ENCODE data around the gene RWDD4. TPM values are rescaled to one million over a fixed set of nuclear protein-coding genes. Genes with fewer than 3 reads are reported as not detected.

RWDD4 gene
- total RNA-seq, 2 donors from 2014 or later, result 20.3 to 23.7 TPM

- no peaks in the 10 kb centered on the region for H3K4me1 ChIP-seq (ENCODE audit: control insufficient read depth, insufficient read depth, low read length)
- 88 to 89% methylated on average over 19 to 20 of the region's 20 CpGs for WGBS, 2 experiments (ENCODE audit: insufficient coverage in 1 of 2, insufficient read length in 1 of 2)
- no peak overlapping the region for H3K4me3 ChIP-seq (ENCODE audit: low read length)
- no peak overlapping the region for H3K27ac ChIP-seq (ENCODE audit: low read depth, low read length)
- H3K4me3 Mint-ChIP-seq, result no peak overlapping the region
- no peaks in the 10 kb centered on the region for H3K36me3 Mint-ChIP-seq (ENCODE audit: low read depth)
- H3K27me3 Mint-ChIP-seq (ENCODE audit: insufficient read depth), result peaks cover 10% of the 10 kb centered on the region
- H3K36me3 ChIP-seq (ENCODE audit: control insufficient read depth, insufficient read depth, low read length), result no peaks in the 10 kb centered on the region
- H3K4me1 Mint-ChIP-seq, result peaks cover 8% of the 10 kb centered on the region
- DNase-seq, result no peak
- H3K27ac Mint-ChIP-seq, result no peak overlapping the region
- H3K9me3 ChIP-seq (ENCODE audit: control insufficient read depth, low read length), result no peaks in the 10 kb centered on the region
- H3K9ac ChIP-seq (ENCODE audit: extremely low read depth, low read length, poor library complexity, severe bottlenecking), result no peak overlapping the region
- TF ChIP-seq CTCF (conservative IDR thresholded peaks at IDR 0.05), result no peak
- H3K9me3 Mint-ChIP-seq, result peaks cover 7% of the 10 kb centered on the region
- no peaks in the 10 kb centered on the region for H3K27me3 ChIP-seq (ENCODE audit: control insufficient read depth, insufficient read depth, low read length, poor library complexity, severe bottlenecking)
These were observed 46.4 kb downstream of the RWDD4 start for GRCh38 chr4:183612329-183613250.

GRCh38 chr4:183611210-183611830, 47.7 kb downstream of the RWDD4 start:
- Histone ChIP-seq H3K27me3 (ENCODE audit: control insufficient read depth, insufficient read depth, low read length, poor library complexity, severe bottlenecking) (no peaks in the 10 kb centered on the region), H3K9ac (ENCODE audit: extremely low read depth, low read length, poor library complexity, severe bottlenecking) (no peak overlapping the region), H3K4me1 (ENCODE audit: control insufficient read depth, insufficient read depth, low read length) (no peaks in the 10 kb centered on the region), H3K27ac (ENCODE audit: low read depth, low read length) (no peak overlapping the region), H3K9me3 (ENCODE audit: control insufficient read depth, low read length) (no peaks in the 10 kb centered on the region), H3K36me3 (ENCODE audit: control insufficient read depth, insufficient read depth, low read length) (no peaks in the 10 kb centered on the region), H3K4me3 (ENCODE audit: low read length) (no peak overlapping the region)
- Mint-ChIP-seq H3K9me3 (peaks cover 4% of the 10 kb centered on the region), H3K4me3 (no peak overlapping the region), H3K4me1 (peaks cover 8% of the 10 kb centered on the region), H3K36me3 (ENCODE audit: low read depth) (no peaks in the 10 kb centered on the region), H3K27ac (no peak overlapping the region), H3K27me3 (ENCODE audit: insufficient read depth) (peaks cover 10% of the 10 kb centered on the region)
- peak; percentile 58 for DNase-seq
- TF ChIP-seq CTCF (conservative IDR thresholded peaks at IDR 0.05), result no peak
- 89 to 91% methylated on average over 7 to 15 of the region's 15 CpGs for WGBS, 2 experiments (ENCODE audit: insufficient coverage in 1 of 2, insufficient read length in 1 of 2)

- no peaks in the 10 kb centered on the region for H3K36me3 Mint-ChIP-seq (ENCODE audit: low read depth)
- no peak overlapping the region for H3K9ac ChIP-seq (ENCODE audit: extremely low read depth, low read length, poor library complexity, severe bottlenecking)
- no peak overlapping the region for H3K4me3 ChIP-seq (ENCODE audit: low read length)
- no peaks in the 10 kb centered on the region for H3K9me3 ChIP-seq (ENCODE audit: control insufficient read depth, low read length)
- peaks cover 10% of the 10 kb centered on the region for H3K27me3 Mint-ChIP-seq (ENCODE audit: insufficient read depth)
- H3K27ac Mint-ChIP-seq, result no peak overlapping the region
- peaks cover 8% of the 10 kb centered on the region for H3K4me1 Mint-ChIP-seq
- 88 to 97% methylated on average over 7 of the region's 7 CpGs for WGBS, 2 experiments (ENCODE audit: insufficient coverage in 1 of 2, insufficient read length in 1 of 2)
- no peaks in the 10 kb centered on the region for H3K27me3 ChIP-seq (ENCODE audit: control insufficient read depth, insufficient read depth, low read length, poor library complexity, severe bottlenecking)
- peaks cover 4% of the 10 kb centered on the region for H3K9me3 Mint-ChIP-seq
- no peak overlapping the region for H3K4me3 Mint-ChIP-seq
- no peak for TF ChIP-seq CTCF (conservative IDR thresholded peaks at IDR 0.05)
- H3K36me3 ChIP-seq (ENCODE audit: control insufficient read depth, insufficient read depth, low read length), result no peaks in the 10 kb centered on the region
- no peak overlapping the region for H3K27ac ChIP-seq (ENCODE audit: low read depth, low read length)
- DNase-seq, result no peak
- H3K4me1 ChIP-seq (ENCODE audit: control insufficient read depth, insufficient read depth, low read length), result no peaks in the 10 kb centered on the region
These were observed 48.4 kb downstream of the RWDD4 start for GRCh38 chr4:183610613-183611012.

All from endodermal cell (in vitro differentiated cells).